ENCODE measurements around the gene AP5S1.

AP5S1 gene

DNA sequence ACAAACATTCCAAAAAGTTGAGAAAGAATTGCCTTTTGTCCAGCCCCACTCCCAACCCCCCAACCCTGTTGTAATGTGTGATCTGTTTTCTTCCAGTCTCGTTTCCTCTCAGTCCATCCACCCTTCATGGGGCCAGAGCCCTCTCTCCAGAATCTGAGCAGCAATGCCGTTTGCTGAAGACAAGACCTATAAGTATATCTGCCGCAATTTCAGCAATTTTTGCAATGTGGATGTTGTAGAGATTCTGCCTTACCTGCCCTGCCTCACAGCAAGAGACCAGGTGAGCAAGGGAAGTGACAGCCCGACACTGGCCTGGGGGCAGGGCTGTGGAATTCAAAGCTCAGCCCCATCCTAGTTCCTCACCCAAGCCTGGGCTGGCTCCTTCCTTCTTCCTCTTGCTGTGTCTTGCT lies 34.1 kb downstream of the AP5S1 start:
- DNase-seq (ENCODE audit: insufficient read length) = no peak
- no peak for FAIRE-seq

DNA sequence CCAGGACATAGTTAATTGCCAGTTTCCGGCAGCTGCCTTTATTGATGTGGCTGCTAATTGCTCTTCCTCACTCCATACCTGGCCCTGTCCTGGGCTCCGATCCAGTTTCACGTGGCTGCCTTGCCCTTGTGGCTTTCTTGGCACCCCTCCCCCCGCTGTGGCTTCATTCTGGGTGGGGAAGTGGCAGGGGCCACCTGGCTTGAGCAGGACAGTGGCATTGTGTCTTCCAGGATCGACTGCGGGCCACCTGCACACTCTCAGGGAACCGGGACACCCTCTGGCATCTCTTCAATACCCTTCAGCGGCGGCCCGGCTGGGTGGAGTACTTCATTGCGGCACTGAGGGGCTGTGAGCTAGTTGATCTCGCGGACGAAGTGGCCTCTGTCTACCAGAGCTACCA lies 37.1 kb downstream of the AP5S1 start:
- no peak for FAIRE-seq
- no peak for DNase-seq (ENCODE audit: insufficient read length)
- no peak for TF ChIP-seq POLR2AphosphoS5 (IDR thresholded peaks at IDR 0.05; ENCODE audit: low read depth, low read length)
- TF ChIP-seq POLR2A (IDR thresholded peaks at IDR 0.05; ENCODE audit: low read depth, low read length) = no peak
- TF ChIP-seq TAF1 (IDR thresholded peaks at IDR 0.05; ENCODE audit: borderline replicate concordance, low read depth, low read length) = no peak

More for the DNA sequence above, 34.1 kb downstream of the AP5S1 start:
- no peak for TF ChIP-seq POLR2AphosphoS5 (IDR thresholded peaks at IDR 0.05; ENCODE audit: low read depth, low read length)
- no peak for TF ChIP-seq POLR2A (IDR thresholded peaks at IDR 0.05; ENCODE audit: low read depth, low read length)
- no peak for TF ChIP-seq TAF1 (IDR thresholded peaks at IDR 0.05; ENCODE audit: borderline replicate concordance, low read depth, low read length)

DNA sequence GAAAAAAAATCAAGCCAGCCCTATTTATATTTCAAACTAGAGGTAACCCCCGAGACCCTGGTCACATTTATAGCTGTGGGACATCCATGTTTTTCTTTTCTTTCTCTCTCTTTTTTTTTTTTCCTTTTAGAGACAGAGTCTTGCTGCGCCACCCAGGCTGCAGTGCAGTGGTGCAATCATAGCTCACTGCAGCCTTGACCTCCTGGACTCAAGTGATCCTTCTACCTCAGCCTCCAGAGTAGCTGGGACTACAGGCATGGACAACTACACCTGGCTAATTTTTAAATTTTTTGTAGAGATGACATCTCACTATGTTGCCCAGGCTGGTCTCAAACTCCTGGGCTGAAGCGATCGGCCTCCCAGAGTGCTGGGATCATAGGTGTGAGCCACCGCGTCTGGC lies 38.3 kb downstream of the AP5S1 start:
- FAIRE-seq = no peak
- TF ChIP-seq POLR2AphosphoS5 (IDR thresholded peaks at IDR 0.05; ENCODE audit: low read depth, low read length) = no peak
- no peak for TF ChIP-seq TAF1 (IDR thresholded peaks at IDR 0.05; ENCODE audit: borderline replicate concordance, low read depth, low read length)
- TF ChIP-seq POLR2A (IDR thresholded peaks at IDR 0.05; ENCODE audit: low read depth, low read length) = no peak
- DNase-seq (ENCODE audit: insufficient read length) = no peak

DNA sequence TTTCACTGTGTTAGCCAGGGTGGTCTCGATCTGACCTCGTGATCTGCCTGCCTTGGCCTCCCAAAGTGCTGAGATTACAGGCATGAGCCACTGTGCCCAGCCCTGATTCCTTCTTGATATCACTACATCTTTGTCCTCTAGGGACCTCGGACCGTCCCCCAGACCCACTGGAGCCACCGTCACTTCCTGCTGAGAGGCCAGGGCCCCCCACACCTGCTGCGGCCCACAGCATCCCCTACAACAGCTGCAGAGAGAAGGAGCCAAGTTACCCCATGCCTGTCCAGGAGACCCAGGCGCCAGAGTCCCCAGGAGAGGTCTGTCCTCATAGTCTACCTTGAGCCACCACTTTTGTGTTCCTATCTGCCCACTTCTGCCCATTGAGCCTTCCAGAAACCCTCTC lies 40.8 kb downstream of the AP5S1 start:
- FAIRE-seq (no peak), DNase-seq (ENCODE audit: insufficient read length) (no peak)
- no peak for TF ChIP-seq TAF1 (IDR thresholded peaks at IDR 0.05; ENCODE audit: borderline replicate concordance, low read depth, low read length)
- TF ChIP-seq POLR2AphosphoS5 (IDR thresholded peaks at IDR 0.05; ENCODE audit: low read depth, low read length) = no peak
- TF ChIP-seq POLR2A (IDR thresholded peaks at IDR 0.05; ENCODE audit: low read depth, low read length) = no peak

DNA sequence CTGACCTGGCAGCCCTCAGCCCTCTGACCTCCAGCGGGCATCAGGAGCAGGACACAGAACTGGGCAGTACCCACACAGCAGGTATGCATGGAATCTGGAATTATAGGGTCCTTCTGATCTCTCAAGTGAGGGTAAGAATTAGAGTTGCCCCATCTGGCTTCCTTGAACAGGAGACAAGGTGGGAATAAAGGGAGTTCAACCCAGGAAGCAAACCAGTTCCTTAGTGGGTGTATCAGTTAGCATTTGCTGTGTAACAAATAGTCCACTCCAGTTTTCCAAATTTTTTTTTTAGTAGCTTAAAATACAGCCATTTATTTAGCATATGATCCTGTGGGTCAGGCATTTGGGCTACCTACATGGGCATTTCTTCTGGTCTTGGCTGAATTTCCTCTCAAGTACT lies 42.0 kb downstream of the AP5S1 start:
- TF ChIP-seq TAF1 (IDR thresholded peaks at IDR 0.05; ENCODE audit: borderline replicate concordance, low read depth, low read length) = no peak
- TF ChIP-seq POLR2A (IDR thresholded peaks at IDR 0.05; ENCODE audit: low read depth, low read length) = no peak
- no peak for TF ChIP-seq POLR2AphosphoS5 (IDR thresholded peaks at IDR 0.05; ENCODE audit: low read depth, low read length)
- FAIRE-seq (no peak), DNase-seq (ENCODE audit: insufficient read length) (no peak)

DNA sequence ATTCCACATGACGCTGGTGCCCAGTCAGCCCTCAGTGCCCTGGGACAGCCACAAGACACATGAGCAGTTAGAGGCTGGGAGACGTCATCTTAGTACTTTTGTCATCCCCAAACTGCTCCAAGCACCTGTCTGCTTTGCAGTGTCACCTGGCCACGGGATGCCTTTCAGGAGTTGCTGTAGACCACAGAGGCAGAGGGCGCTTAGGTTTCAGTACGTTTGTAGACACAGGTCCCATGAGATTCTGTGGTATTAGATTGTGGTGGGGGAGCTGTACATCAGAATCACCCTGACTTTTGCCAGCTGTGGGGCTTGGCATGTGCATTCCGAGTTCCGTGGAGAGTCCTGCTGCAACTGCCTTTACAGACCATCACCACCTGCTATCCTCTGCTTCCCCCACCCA lies 43.0 kb downstream of the AP5S1 start:
- TF ChIP-seq TAF1 (IDR thresholded peaks at IDR 0.05; ENCODE audit: borderline replicate concordance, low read depth, low read length) = no peak
- TF ChIP-seq POLR2AphosphoS5 (IDR thresholded peaks at IDR 0.05; ENCODE audit: low read depth, low read length) = no peak
- no peak for TF ChIP-seq POLR2A (IDR thresholded peaks at IDR 0.05; ENCODE audit: low read depth, low read length)
- DNase-seq (ENCODE audit: insufficient read length) = no peak
- no peak for FAIRE-seq

DNA sequence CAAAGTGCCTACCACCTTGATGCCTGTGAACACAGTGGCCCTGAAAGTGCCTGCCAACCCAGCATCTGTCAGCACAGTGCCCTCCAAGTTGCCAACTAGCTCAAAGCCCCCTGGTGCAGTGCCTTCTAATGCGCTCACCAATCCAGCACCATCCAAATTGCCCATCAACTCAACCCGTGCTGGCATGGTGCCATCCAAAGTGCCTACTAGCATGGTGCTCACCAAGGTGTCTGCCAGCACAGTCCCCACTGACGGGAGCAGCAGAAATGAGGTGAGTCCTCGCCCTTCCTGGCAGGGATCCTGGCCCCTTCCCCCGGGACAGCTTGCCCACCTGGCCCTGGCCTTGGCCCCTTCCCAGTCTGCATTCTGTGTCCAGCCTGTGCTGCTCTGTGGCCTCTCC lies 44.2 kb downstream of the AP5S1 start:
- DNase-seq (ENCODE audit: insufficient read length) (no peak), FAIRE-seq (no peak)
- TF ChIP-seq POLR2A (IDR thresholded peaks at IDR 0.05; ENCODE audit: low read depth, low read length) (no peak), POLR2AphosphoS5 (IDR thresholded peaks at IDR 0.05; ENCODE audit: low read depth, low read length) (no peak), TAF1 (IDR thresholded peaks at IDR 0.05; ENCODE audit: borderline replicate concordance, low read depth, low read length) (no peak)

DNA sequence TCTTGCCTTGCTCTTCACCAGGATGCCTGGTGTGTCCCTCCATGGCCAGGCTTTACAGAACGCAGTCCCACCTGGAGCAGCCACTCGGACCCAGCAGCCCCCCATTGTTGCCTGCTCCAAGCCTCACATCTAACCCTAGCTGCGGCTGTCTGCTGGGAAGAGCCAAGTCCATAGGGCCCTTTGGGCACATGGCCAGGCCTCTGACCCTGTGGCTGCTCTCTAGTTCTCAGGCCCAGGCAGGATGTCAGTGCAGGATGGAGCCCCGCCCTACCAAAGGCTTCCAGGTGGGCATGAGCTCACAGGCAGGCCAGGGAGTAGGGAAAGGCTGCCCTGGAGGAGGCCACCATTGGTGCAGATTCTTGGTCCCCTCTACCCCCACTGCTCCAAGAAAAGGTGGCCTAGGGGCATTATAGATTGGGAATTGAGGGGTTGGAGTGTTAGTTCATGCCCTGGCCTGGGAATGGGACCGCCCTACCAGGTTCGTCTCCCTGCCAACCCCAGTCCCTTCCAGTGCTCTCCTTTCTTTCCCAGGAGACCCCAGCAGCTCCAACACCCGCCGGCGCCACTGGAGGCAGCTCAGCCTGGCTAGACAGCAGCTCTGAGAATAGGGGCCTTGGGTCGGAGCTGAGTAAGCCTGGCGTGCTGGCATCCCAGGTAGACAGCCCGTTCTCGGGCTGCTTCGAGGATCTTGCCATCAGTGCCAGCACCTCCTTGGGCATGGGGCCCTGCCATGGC lies 45.0 kb downstream of the AP5S1 start:
- TF ChIP-seq POLR2AphosphoS5 (IDR thresholded peaks at IDR 0.05; ENCODE audit: low read depth, low read length) (no peak), POLR2A (IDR thresholded peaks at IDR 0.05; ENCODE audit: low read depth, low read length) (no peak), TAF1 (IDR thresholded peaks at IDR 0.05; ENCODE audit: borderline replicate concordance, low read depth, low read length) (no peak)

DNA sequence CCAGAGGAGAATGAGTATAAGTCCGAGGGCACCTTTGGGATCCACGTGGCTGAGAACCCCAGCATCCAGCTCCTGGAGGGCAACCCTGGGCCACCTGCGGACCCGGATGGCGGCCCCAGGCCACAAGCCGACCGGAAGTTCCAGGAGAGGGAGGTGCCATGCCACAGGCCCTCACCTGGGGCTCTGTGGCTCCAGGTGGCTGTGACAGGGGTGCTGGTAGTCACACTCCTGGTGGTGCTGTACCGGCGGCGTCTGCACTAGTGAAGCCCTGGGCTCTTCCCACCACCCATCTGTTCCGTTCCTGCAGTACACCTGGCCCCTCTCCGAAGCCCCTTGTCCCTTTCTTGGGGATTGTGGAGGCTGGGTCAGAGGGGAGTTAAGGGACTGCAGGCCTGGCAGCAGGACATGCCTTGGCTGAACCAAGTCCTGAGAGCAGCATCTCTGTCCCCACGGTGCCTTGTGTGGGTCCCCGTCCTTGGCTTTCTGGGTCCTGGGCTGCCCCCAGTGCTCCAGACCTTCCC lies 45.6 kb downstream of the AP5S1 start:
- no peak for TF ChIP-seq POLR2A (IDR thresholded peaks at IDR 0.05; ENCODE audit: low read depth, low read length)
- TF ChIP-seq TAF1 (IDR thresholded peaks at IDR 0.05; ENCODE audit: borderline replicate concordance, low read depth, low read length) = no peak
- TF ChIP-seq POLR2AphosphoS5 (IDR thresholded peaks at IDR 0.05; ENCODE audit: low read depth, low read length) = no peak
- DNase-seq (ENCODE audit: insufficient read length) = no peak
- no peak for FAIRE-seq

More for the DNA sequence above, 45.0 kb downstream of the AP5S1 start:
- DNase-seq (ENCODE audit: insufficient read length) (no peak), FAIRE-seq (no peak)

DNA sequence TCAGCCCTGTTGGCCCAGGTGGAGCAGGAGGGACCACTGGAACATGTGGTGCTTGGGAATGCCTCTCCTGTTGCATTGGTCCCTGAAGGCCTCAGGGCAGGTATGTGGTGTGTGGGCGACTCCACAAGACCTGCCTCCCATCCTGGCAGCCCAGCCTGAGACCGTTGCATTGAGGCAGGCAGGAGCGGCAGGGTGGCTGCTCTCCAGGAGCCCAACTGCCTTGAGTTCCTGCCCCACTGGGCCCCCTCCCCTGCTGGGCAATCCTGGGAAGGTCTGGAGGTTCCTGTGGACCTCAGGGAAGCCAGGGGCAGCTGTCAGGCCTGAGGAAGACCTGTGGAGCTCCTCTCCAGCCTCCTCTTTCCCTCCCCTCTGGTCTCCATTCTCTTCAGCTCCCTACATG lies 46.1 kb downstream of the AP5S1 start:
- no peak for DNase-seq (ENCODE audit: insufficient read length)
- no peak for TF ChIP-seq POLR2A (IDR thresholded peaks at IDR 0.05; ENCODE audit: low read depth, low read length)
- no peak for TF ChIP-seq POLR2AphosphoS5 (IDR thresholded peaks at IDR 0.05; ENCODE audit: low read depth, low read length)
- no peak for TF ChIP-seq TAF1 (IDR thresholded peaks at IDR 0.05; ENCODE audit: borderline replicate concordance, low read depth, low read length)
- no peak for FAIRE-seq

DNA sequence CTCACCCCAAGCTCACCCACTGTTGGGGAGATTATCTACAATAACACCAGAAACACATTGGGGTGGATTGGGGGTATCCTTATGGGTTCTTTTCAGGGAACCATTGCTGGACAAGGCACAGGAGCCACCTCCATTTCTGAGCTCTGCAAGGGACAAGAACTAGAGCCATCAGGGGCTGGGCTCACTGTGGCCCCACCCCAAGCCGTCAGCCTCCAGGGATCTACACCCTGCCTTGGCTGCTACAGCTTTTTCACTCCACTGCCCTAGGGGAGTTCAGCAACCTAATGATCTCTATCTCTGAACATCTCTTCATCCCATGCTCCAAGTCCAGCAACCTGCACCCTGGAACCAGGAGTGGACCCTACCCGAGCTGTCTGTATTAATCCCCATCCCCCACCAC lies 47.5 kb downstream of the AP5S1 start:
- FAIRE-seq (no peak), DNase-seq (ENCODE audit: insufficient read length) (no peak)
- no peak for TF ChIP-seq TAF1 (IDR thresholded peaks at IDR 0.05; ENCODE audit: borderline replicate concordance, low read depth, low read length)
- TF ChIP-seq POLR2A (IDR thresholded peaks at IDR 0.05; ENCODE audit: low read depth, low read length) = no peak
- TF ChIP-seq POLR2AphosphoS5 (IDR thresholded peaks at IDR 0.05; ENCODE audit: low read depth, low read length) = no peak
